ENCODE results near the gene DYNC2H1.

The DYNC2H1 gene

GRCh38 chr11:103494491-103494890 lies 385.3 kb downstream of the DYNC2H1 start:
- no peak for TF ChIP-seq RAD21 (IDR thresholded peaks at IDR 0.05; ENCODE audit: low read depth)
- no peak for TF ChIP-seq TAF1 (IDR thresholded peaks at IDR 0.05; ENCODE audit: low read depth)
- TF ChIP-seq, protein P1, sequence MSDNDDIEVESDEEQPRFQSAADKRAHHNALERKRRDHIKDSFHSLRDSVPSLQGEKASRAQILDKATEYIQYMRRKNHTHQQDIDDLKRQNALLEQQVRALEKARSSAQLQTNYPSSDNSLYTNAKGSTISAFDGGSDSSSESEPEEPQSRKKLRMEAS (IDR thresholded peaks at IDR 0.05) = no peak
- TF ChIP-seq REST (IDR thresholded peaks at IDR 0.05; ENCODE audit: low read depth) = no peak

DNA sequence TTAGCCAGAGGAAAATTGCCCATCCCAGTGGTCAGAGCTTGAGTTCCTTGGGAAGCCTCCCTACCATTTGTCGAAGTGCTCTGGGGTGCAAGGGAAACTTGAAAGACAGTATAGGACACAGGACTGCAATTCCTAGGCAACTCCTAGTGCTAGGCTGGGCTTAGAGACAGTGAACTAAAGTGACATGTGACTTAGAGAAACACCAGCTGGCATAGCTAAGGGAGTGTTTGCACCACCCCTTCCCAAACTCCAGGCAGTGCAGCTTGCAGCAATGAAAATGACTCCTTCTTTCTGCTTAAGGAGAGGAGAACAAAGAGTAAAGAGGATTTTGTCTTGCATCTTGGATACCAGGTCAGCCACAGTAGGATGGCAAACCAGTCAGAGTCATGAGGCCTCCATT lies 388.0 kb downstream of the DYNC2H1 start:
- TF ChIP-seq TAF1 (IDR thresholded peaks at IDR 0.05; ENCODE audit: low read depth) = no peak
- TF ChIP-seq REST (IDR thresholded peaks at IDR 0.05; ENCODE audit: low read depth) = no peak
- no peak for TF ChIP-seq EP300 (IDR thresholded peaks at IDR 0.05; ENCODE audit: borderline replicate concordance)
- no peak for TF ChIP-seq EGR1 (IDR thresholded peaks at IDR 0.05)
- no peak for TF ChIP-seq USF1 (IDR thresholded peaks at IDR 0.05)
- TF ChIP-seq FOXM1 (IDR thresholded peaks at IDR 0.05; ENCODE audit: borderline replicate concordance, low read depth) = no peak
- TF ChIP-seq RAD21 (IDR thresholded peaks at IDR 0.05; ENCODE audit: low read depth) = no peak
- no peak for TF ChIP-seq TEAD4 (IDR thresholded peaks at IDR 0.05)
- TF ChIP-seq, protein P1 (IDR thresholded peaks at IDR 0.05) = no peak
- no peak for TF ChIP-seq NFIC (IDR thresholded peaks at IDR 0.05)
- no peak for TF ChIP-seq CREB1 (IDR thresholded peaks at IDR 0.05; ENCODE audit: low read depth)

DNA sequence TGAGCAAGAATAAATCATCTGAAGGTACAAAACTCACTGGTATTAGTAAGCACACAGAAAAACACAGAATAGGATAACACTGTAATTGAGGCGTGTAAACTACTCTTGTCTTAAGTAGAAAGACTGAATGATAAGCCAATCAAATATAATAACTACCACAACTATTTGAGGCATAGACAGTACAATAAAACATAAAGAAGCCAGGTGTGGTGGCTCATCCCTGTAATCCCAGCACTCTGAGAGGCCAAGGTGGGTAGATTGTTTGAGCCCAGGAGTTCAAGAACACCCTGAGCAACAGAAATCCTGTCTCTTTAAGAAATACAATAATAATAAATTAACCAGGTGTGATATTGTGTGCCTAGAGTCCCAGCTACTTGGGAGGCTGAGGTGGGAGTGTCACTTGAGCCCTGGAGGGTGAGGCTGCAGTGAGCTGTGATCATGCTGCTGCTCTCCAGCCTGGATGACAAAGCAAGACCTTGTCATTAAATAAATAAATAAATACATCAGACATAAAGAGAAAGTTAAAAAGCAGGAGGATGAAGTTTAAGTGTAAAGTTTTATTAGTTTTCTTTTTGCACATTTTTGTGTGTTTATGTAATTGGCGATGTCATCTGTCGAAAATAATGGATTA lies 390.6 kb downstream of the DYNC2H1 start:
- TF ChIP-seq ZBTB7A (IDR thresholded peaks at IDR 0.05; ENCODE audit: low read depth) (no peak), TEAD4 (IDR thresholded peaks at IDR 0.05) (no peak), EP300 (IDR thresholded peaks at IDR 0.05; ENCODE audit: borderline replicate concordance) (no peak), RAD21 (IDR thresholded peaks at IDR 0.05; ENCODE audit: low read depth) (no peak), REST (IDR thresholded peaks at IDR 0.05; ENCODE audit: low read depth) (no peak), YY1 (IDR thresholded peaks at IDR 0.05; ENCODE audit: low read depth) (no peak), FOXM1 (IDR thresholded peaks at IDR 0.05; ENCODE audit: borderline replicate concordance, low read depth) (no peak), EGR1 (IDR thresholded peaks at IDR 0.05) (no peak), TCF12 (IDR thresholded peaks at IDR 0.05; ENCODE audit: low read depth) (no peak), NFIC (IDR thresholded peaks at IDR 0.05) (no peak), CEBPB (IDR thresholded peaks at IDR 0.05) (no peak), CREB1 (IDR thresholded peaks at IDR 0.05; ENCODE audit: low read depth) (no peak), USF1 (IDR thresholded peaks at IDR 0.05) (no peak)
- TF ChIP-seq, protein P1 (IDR thresholded peaks at IDR 0.05) = no peak

- TF ChIP-seq RAD21 (IDR thresholded peaks at IDR 0.05; ENCODE audit: low read depth) (no peak), CEBPB (IDR thresholded peaks at IDR 0.05) (no peak), EGR1 (IDR thresholded peaks at IDR 0.05) (no peak), EP300 (IDR thresholded peaks at IDR 0.05; ENCODE audit: borderline replicate concordance) (no peak), CREB1 (IDR thresholded peaks at IDR 0.05; ENCODE audit: low read depth) (no peak), TCF12 (IDR thresholded peaks at IDR 0.05; ENCODE audit: low read depth) (no peak)
Measured at GRCh38 chr11:103515283-103515682, 406.1 kb downstream of the DYNC2H1 start.

Measured in Ishikawa (cell line).